CD4-positive, alpha-beta memory T cell (primary cell): Measurements from ENCODE around the gene ERCC8. TPM values are rescaled to one million over a fixed set of nuclear protein-coding genes. Genes with fewer than 3 reads are reported as not detected.
A peak's percentile ranks its signal among the peaks of the same experiment; 100 is the strongest.
"Not testable (repeated sequence)": the region's sequence is repeated elsewhere in the genome, so short reads cannot be mapped to it uniquely, and the experiment has no call there.

Source experiments
- CTCF ChIA-PET: fragments of 350-600 bp; sonication (Branson Sonifier 250); formaldehyde crosslinking; loops from one replicate; lab custom pipeline; 2021; ENCODE audit warnings: inconsistent platforms; ENCODE audit not compliant: partially characterized antibody; lab: Charles Lee
- POLR2A ChIA-PET: fragments of 350-600 bp; sonication (Branson Sonifier 250); formaldehyde crosslinking; loops from one replicate; lab custom pipeline; 2021; ENCODE audit not compliant: partially characterized antibody; lab: Charles Lee
- DNase-seq, 5 donors: peaks; one replicate each; pipeline versions ENCODE4 v3.0.0 to v3.0.0-alpha.2; 2020 to 2022; ENCODE audit warnings: mixed read lengths in 1 of 5
- H3K27ac ChIP-seq: one replicate; pipeline ENCODE4 v1.7.0; 2013; ENCODE audit warnings: low read depth, low read length
- H3K27me3 ChIP-seq: 2 replicates; pipeline ENCODE4 v1.7.0; 2013; ENCODE audit warnings: mild to moderate bottlenecking, low read length, moderate library complexity; ENCODE audit not compliant: insufficient read depth
- H3K36me3 ChIP-seq: 2 replicates; pipeline ENCODE4 v1.7.0; 2013; ENCODE audit warnings: mild to moderate bottlenecking, low read length, moderate library complexity; ENCODE audit not compliant: insufficient read depth
- H3K4me1 ChIP-seq: 2 replicates; pipeline ENCODE4 v1.7.0; 2013; ENCODE audit warnings: mild to moderate bottlenecking, low read length, moderate library complexity; ENCODE audit not compliant: insufficient read depth
- H3K4me3 ChIP-seq, 2 donors: one replicate each; pipeline ENCODE4 v1.7.0; 2013; ENCODE audit warnings: low read length in 2 of 2, mild to moderate bottlenecking in 1 of 2
- H3K9me3 ChIP-seq, 2 donors: one replicate each; pipeline ENCODE4 v1.7.0; 2013; ENCODE audit warnings: low read length in 2 of 2, control low read depth in 1 of 2; ENCODE audit not compliant: control insufficient read depth in 1 of 2
- H3K27ac Mint-ChIP-seq, 7 donors: one replicate each; pipeline ENCODE4 v1.8.0; 2020 to 2021; ENCODE audit warnings: mixed read lengths in 7 of 7, mild to moderate bottlenecking in 6 of 7, inconsistent platforms in 3 of 7, moderate library complexity in 3 of 7
- H3K27me3 Mint-ChIP-seq, 2 donors: one replicate each; pipeline ENCODE4 v1.8.0; 2020 to 2021; ENCODE audit warnings: mixed read lengths in 2 of 2
- H3K36me3 Mint-ChIP-seq, 2 donors: one replicate each; pipeline ENCODE4 v1.8.0; 2020 to 2021; ENCODE audit warnings: mixed read lengths in 2 of 2, inconsistent platforms in 1 of 2, mild to moderate bottlenecking in 1 of 2
- H3K4me1 Mint-ChIP-seq, 4 donors: one replicate each; pipeline ENCODE4 v1.8.0; 2020 to 2021; ENCODE audit warnings: mixed read lengths in 4 of 4, mild to moderate bottlenecking in 1 of 4
- H3K4me3 Mint-ChIP-seq, 8 donors: one replicate each; pipeline ENCODE4 v1.8.0; 2020 to 2021; ENCODE audit warnings: mixed read lengths in 8 of 8, mild to moderate bottlenecking in 7 of 8, moderate library complexity in 6 of 8, inconsistent platforms in 3 of 8
- H3K9me3 Mint-ChIP-seq, 8 donors: one replicate each; pipeline ENCODE4 v1.8.0; 2020 to 2021; ENCODE audit warnings: mixed read lengths in 8 of 8, mild to moderate bottlenecking in 5 of 8, inconsistent platforms in 3 of 8, moderate library complexity in 1 of 8
- intact Hi-C: fragments of 100-400 bp; cut with micrococcal nuclease; formaldehyde crosslinking; loops from one replicate; pipeline ENCODE4 v1.15.1; 2023
- polyA plus RNA-seq, 2 donors: library from polyadenylated mRNA; unstranded; fragments of 300-500 nt; fragmentation: Illumina TruSeq; gene quantifications; one replicate each; pipeline ENCODE4 v1.2.3, GENCODE V29; 2021
- total RNA-seq, 2 experiments: library from RNA; stranded (reverse); gene quantifications; one replicate each; pipeline ENCODE4 v1.2.3, GENCODE V29; 2021

ERCC8 gene
- 1 to 10 TPM; 7.1 to 9.0 TPM for total RNA-seq
- 10 to 100 TPM; 10.6 to 20.5 TPM for polyA plus RNA-seq

GRCh38 chr5:60944904-60945812 lies at the start of gene ERCC8, which contains the start of gene NDUFAF2:
ERCC8 (minus strand) TSS chr5:60945070; CDS start chr5:60945008, 62 bp downstream.
NDUFAF2 (plus strand) TSS chr5:60945205; CDS start chr5:60945256, 51 bp downstream.
- peaks cover 21% of the 10 kb centered on the region for H3K4me1 ChIP-seq
- no peaks in the 10 kb centered on the region for H3K36me3 ChIP-seq
- peak within 1 kb of the TSS; percentile 92 to 94 for H3K4me3 ChIP-seq
- H3K4me3 Mint-ChIP-seq, result no peak within 1 kb of the TSS
- H3K27ac Mint-ChIP-seq, result peak within 1 kb of the TSS in 3 of 7 donors; percentile 45 to 89 (median 75)
- peaks cover 18 to 28% (median 23%) of the 10 kb centered on the region in 4 donors for H3K4me1 Mint-ChIP-seq
- peaks cover 5% of the 10 kb centered on the region in 2 donors for H3K36me3 Mint-ChIP-seq
- H3K27me3 Mint-ChIP-seq, result no peaks in the 10 kb centered on the region
- H3K27me3 ChIP-seq, result no peaks in the 10 kb centered on the region
- intact Hi-C loops, result loop anchor here (1.0 to 5.0 kb wide), 5 partner anchors 15 to 463 kb away; partner anchors contain the start of genes DEPDC1B, SMIM15 and ZSWIM6
- no peaks in the 10 kb centered on the region for H3K9me3 ChIP-seq
- ChIA-PET POLR2A (interaction anchor here (0.6 to 2.2 kb wide), 3 partner anchors 15 to 386 kb away, joined by 3 to 15 read pairs (median 5); partner anchors contain the start of genes DEPDC1B and ZSWIM6), CTCF (interaction anchor here (0.6 to 3.0 kb wide), 3 partner anchors 14 to 1506 kb away, joined by 4 to 9 read pairs (median 4); no protein-coding TSS in a partner anchor)
- no peaks in the 10 kb centered on the region for H3K9me3 Mint-ChIP-seq
- H3K27ac ChIP-seq, result peak within 1 kb of the TSS; percentile 60
- peak; percentile 86 to 90 (median 89) for DNase-seq

- no peak overlapping the region for H3K27ac Mint-ChIP-seq
- POLR2A ChIA-PET, result no interaction called here
- intact Hi-C loops, result no loop called here
- Histone ChIP-seq H3K36me3 (no peaks in the 10 kb centered on the region), H3K4me1 (no peaks in the 10 kb centered on the region), H3K4me3 (no peak overlapping the region), H3K27me3 (no peaks in the 10 kb centered on the region), H3K27ac (no peak overlapping the region), H3K9me3 (peaks cover 0 to 5% of the 10 kb centered on the region in 2 donors)
- peaks cover 21 to 44% of the 10 kb centered on the region in 2 donors for H3K36me3 Mint-ChIP-seq
- peaks cover 5 to 37% (median 22%) of the 10 kb centered on the region in 8 donors for H3K9me3 Mint-ChIP-seq
- DNase-seq, result no peak
- peaks cover 3 to 20% (median 11%) of the 10 kb centered on the region in 4 donors for H3K4me1 Mint-ChIP-seq
- no peak overlapping the region for H3K4me3 Mint-ChIP-seq
- CTCF ChIA-PET, result no interaction called here
- H3K27me3 Mint-ChIP-seq, result no peaks in the 10 kb centered on the region
Measured at GRCh38 chr5:60993875-60994571, 49.2 kb upstream of the ERCC8 start.

DNA sequence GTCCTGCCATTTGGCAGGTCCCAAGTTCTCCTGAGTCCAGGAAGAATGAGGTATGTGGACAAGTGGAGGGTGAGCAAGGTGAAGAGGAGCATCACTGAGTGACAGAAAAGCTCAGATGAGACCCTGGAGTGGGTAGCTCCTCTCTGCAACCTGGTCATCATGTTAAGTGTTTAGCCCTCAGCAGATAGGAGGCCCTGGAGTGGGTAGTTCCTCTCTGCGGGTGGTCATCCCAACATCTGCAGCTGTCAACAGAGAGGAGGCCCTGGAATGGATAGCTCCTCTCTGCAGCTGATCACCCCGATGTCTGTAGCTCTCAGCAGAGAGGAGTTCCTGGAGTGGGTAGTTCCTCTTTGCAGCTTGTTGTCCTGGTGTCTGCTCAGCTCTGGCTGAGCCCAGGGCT lies 48.6 kb upstream of the ERCC8 start:
- Mint-ChIP-seq H3K27ac (no peak overlapping the region), H3K9me3 (peaks cover 5 to 43% (median 24%) of the 10 kb centered on the region in 8 donors), H3K4me1 (peaks cover 3 to 20% (median 10%) of the 10 kb centered on the region in 4 donors), H3K27me3 (no peaks in the 10 kb centered on the region), H3K4me3 (no peak overlapping the region), H3K36me3 (peaks cover 23 to 49% of the 10 kb centered on the region in 2 donors)
- H3K4me3 ChIP-seq, result no peak overlapping the region
- H3K27me3 ChIP-seq, result no peaks in the 10 kb centered on the region
- ChIA-PET CTCF (no interaction called here), POLR2A (no interaction called here)
- DNase-seq, result no peak
- peaks cover 0 to 5% of the 10 kb centered on the region in 2 donors for H3K9me3 ChIP-seq
- no peak overlapping the region for H3K27ac ChIP-seq
- no peaks in the 10 kb centered on the region for H3K36me3 ChIP-seq
- intact Hi-C loops, result no loop called here
- no peaks in the 10 kb centered on the region for H3K4me1 ChIP-seq

DNA sequence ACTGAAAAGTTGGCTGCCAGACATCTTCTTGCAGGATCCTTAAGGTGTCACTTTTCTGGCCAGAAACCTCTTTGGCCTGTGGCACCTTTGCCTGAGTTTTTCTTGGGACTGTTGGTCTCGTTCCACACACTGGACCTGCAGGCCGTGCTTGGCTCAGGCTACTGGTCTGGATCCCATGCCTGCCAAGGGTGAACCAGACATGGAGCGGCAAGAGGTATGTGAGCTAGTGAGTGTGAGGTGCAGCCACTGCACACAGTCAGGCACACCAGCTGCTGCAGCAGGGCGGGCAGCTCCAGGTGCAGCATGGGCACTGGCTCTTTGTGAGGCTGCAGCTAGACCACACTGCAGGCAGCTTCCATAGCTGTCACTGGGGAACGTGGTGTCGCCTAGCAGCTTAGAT lies 48.0 kb upstream of the ERCC8 start:
- Mint-ChIP-seq H3K27ac (no peak overlapping the region), H3K9me3 (peaks cover 5 to 46% (median 27%) of the 10 kb centered on the region in 8 donors), H3K4me3 (no peak overlapping the region), H3K27me3 (no peaks in the 10 kb centered on the region), H3K36me3 (peaks cover 27 to 51% of the 10 kb centered on the region in 2 donors), H3K4me1 (peaks cover 4 to 20% (median 10%) of the 10 kb centered on the region in 4 donors)
- H3K27me3 ChIP-seq, result no peaks in the 10 kb centered on the region
- ChIA-PET CTCF (no interaction called here), POLR2A (no interaction called here)
- intact Hi-C loops, result no loop called here
- no peak overlapping the region for H3K27ac ChIP-seq
- DNase-seq, result no peak
- H3K36me3 ChIP-seq, result no peaks in the 10 kb centered on the region
- H3K4me1 ChIP-seq, result no peaks in the 10 kb centered on the region
- no peak overlapping the region for H3K4me3 ChIP-seq
- peaks cover 0 to 5% of the 10 kb centered on the region in 2 donors for H3K9me3 ChIP-seq

DNA sequence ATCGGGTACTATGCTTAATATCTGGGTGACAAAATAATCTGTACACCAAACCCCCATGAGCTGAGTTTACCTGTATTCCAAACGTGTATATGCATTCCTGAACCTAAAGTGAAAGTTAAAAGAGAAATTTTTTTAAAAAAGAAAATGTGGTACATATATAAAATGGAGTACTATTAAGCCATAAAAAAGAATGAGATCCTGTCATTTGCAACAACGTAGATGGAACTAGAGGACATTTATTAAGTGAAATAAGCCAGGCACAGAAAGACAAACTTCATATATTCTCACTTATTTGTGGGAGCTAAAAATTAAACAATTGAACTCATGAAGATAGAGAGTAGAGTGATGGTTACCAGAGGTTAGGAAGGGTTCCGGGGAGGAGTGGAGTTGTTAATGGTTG lies 44.9 kb upstream of the ERCC8 start:
- intact Hi-C loops, result no loop called here
- CTCF ChIA-PET, result no interaction called here

GRCh38 chr5:60982127-60982526 lies 37.3 kb upstream of the ERCC8 start:
- H3K4me3 Mint-ChIP-seq, DNase-seq, H3K4me3 ChIP-seq, CTCF ChIA-PET, H3K27me3 ChIP-seq, H3K27ac Mint-ChIP-seq, H3K36me3 ChIP-seq, intact Hi-C loops, POLR2A ChIA-PET, H3K9me3 ChIP-seq, H3K4me1 ChIP-seq, H3K27me3 Mint-ChIP-seq, H3K27ac ChIP-seq: not testable (repeated sequence)
- Mint-ChIP-seq H3K36me3 (peaks cover 21 to 60% of the 10 kb centered on the region in 2 donors), H3K4me1 (peaks cover 0 to 15% (median 4%) of the 10 kb centered on the region in 4 donors), H3K9me3 (peaks cover 3 to 60% (median 41%) of the 10 kb centered on the region in 8 donors)

More for the DNA sequence above, 44.9 kb upstream of the ERCC8 start:
- Mint-ChIP-seq H3K27ac (no peak overlapping the region), H3K4me1 (peaks cover 4 to 14% (median 5%) of the 10 kb centered on the region in 4 donors), H3K27me3 (no peaks in the 10 kb centered on the region), H3K4me3 (no peak overlapping the region), H3K9me3 (peaks cover 8 to 71% (median 47%) of the 10 kb centered on the region in 8 donors), H3K36me3 (peaks cover 36 to 63% of the 10 kb centered on the region in 2 donors)
- Histone ChIP-seq H3K4me1 (no peaks in the 10 kb centered on the region), H3K27ac (no peak overlapping the region), H3K9me3 (peaks cover 0 to 5% of the 10 kb centered on the region in 2 donors), H3K4me3 (no peak overlapping the region), H3K36me3 (no peaks in the 10 kb centered on the region), H3K27me3 (no peaks in the 10 kb centered on the region)
- DNase-seq, result no peak
- POLR2A ChIA-PET, result no interaction called here
